ENCODE results near the gene ANK3. TPM values are rescaled to one million over a fixed set of nuclear protein-coding genes. Genes with fewer than 3 reads are reported as not detected.

ANK3 gene
- total RNA-seq, 2 experiments from 2014 or later: 60.5 to 61.9 TPM

GRCh38 chr10:60338002-60338564, 51.6 kb downstream of the ANK3 start:
- Histone ChIP-seq H3K27me3 (ENCODE audit: control insufficient read depth in 1 of 2, insufficient read depth in 2 of 2, low read length in 2 of 2) (no peaks in the 10 kb centered on the region), H3K36me3 (ENCODE audit: insufficient read depth, low read length) (no peaks in the 10 kb centered on the region), H3K4me1 (ENCODE audit: insufficient read depth, low read length) (no peaks in the 10 kb centered on the region), H3K27ac (ENCODE audit: low read depth in 1 of 2, low read length in 2 of 2) (no peak overlapping the region), H3K4me3 (ENCODE audit: low read length) (no peak overlapping the region), H3K9me3 (ENCODE audit: control insufficient read depth in 1 of 2, insufficient read depth in 1 of 2, low read length in 2 of 2) (no peaks in the 10 kb centered on the region)
- no peak for TF ChIP-seq CTCF (IDR thresholded peaks at IDR 0.05)
- ChIA-PET CTCF (no interaction called here), POLR2A (no interaction called here)
- H3K27ac Mint-ChIP-seq: no peak overlapping the region
- ATAC-seq (ENCODE audit: poor library complexity) (no peak), DNase-seq (no peak)
- no peaks in the 10 kb centered on the region for H3K9me3 Mint-ChIP-seq
- peaks cover 7% of the 10 kb centered on the region for H3K36me3 Mint-ChIP-seq (ENCODE audit: low read depth)
- no peak overlapping the region for H3K4me3 Mint-ChIP-seq
- intact Hi-C loops (cut with DNase I, micrococcal nuclease): no loop called here
- no peaks in the 10 kb centered on the region for H3K27me3 Mint-ChIP-seq
- H3K4me1 Mint-ChIP-seq (ENCODE audit: low read depth): peaks cover 13% of the 10 kb centered on the region

- intact Hi-C loops (cut with DNase I, micrococcal nuclease): no loop called here
- no peak overlapping the region for H3K4me3 Mint-ChIP-seq
- H3K9me3 Mint-ChIP-seq: no peaks in the 10 kb centered on the region
- DNase-seq (no peak), ATAC-seq (ENCODE audit: poor library complexity) (no peak)
- no peaks in the 10 kb centered on the region for H3K36me3 ChIP-seq (ENCODE audit: insufficient read depth, low read length)
- H3K9me3 ChIP-seq (ENCODE audit: control insufficient read depth in 1 of 2, insufficient read depth in 1 of 2, low read length in 2 of 2): no peaks in the 10 kb centered on the region
- ChIA-PET POLR2A (no interaction called here), CTCF (no interaction called here)
- no peaks in the 10 kb centered on the region for H3K27me3 Mint-ChIP-seq
- no peak for TF ChIP-seq CTCF (IDR thresholded peaks at IDR 0.05)
- peaks cover 13% of the 10 kb centered on the region for H3K4me1 Mint-ChIP-seq (ENCODE audit: low read depth)
- H3K27me3 ChIP-seq (ENCODE audit: control insufficient read depth in 1 of 2, insufficient read depth in 2 of 2, low read length in 2 of 2): no peaks in the 10 kb centered on the region
- no peak overlapping the region for H3K27ac ChIP-seq (ENCODE audit: low read depth in 1 of 2, low read length in 2 of 2)
- H3K4me1 ChIP-seq (ENCODE audit: insufficient read depth, low read length): no peaks in the 10 kb centered on the region
- H3K4me3 ChIP-seq (ENCODE audit: low read length): no peak overlapping the region
- no peak overlapping the region for H3K27ac Mint-ChIP-seq
- peaks cover 7% of the 10 kb centered on the region for H3K36me3 Mint-ChIP-seq (ENCODE audit: low read depth)
Observed at GRCh38 chr10:60336901-60337630, 52.6 kb downstream of the ANK3 start.

- POLR2A ChIA-PET: no interaction called here
- Histone ChIP-seq H3K36me3 (ENCODE audit: insufficient read depth, low read length) (no peaks in the 10 kb centered on the region), H3K9me3 (ENCODE audit: control insufficient read depth in 1 of 2, insufficient read depth in 1 of 2, low read length in 2 of 2) (no peaks in the 10 kb centered on the region), H3K4me1 (ENCODE audit: insufficient read depth, low read length) (no peaks in the 10 kb centered on the region), H3K27me3 (ENCODE audit: control insufficient read depth in 1 of 2, insufficient read depth in 2 of 2, low read length in 2 of 2) (no peaks in the 10 kb centered on the region), H3K27ac (ENCODE audit: low read depth in 1 of 2, low read length in 2 of 2) (no peak overlapping the region), H3K4me3 (ENCODE audit: low read length) (no peak overlapping the region)
- Mint-ChIP-seq H3K27ac (no peak overlapping the region), H3K4me3 (no peak overlapping the region), H3K36me3 (ENCODE audit: low read depth) (peaks cover 7% of the 10 kb centered on the region), H3K4me1 (ENCODE audit: low read depth) (peaks cover 4% of the 10 kb centered on the region), H3K27me3 (no peaks in the 10 kb centered on the region), H3K9me3 (no peaks in the 10 kb centered on the region)
- DNase-seq: no peak
- CTCF ChIA-PET: no interaction called here
- ATAC-seq (ENCODE audit: poor library complexity): no peak
- intact Hi-C loops (cut with DNase I, micrococcal nuclease): no loop called here
- TF ChIP-seq CTCF (IDR thresholded peaks at IDR 0.05): no peak
Observed at GRCh38 chr10:60335708-60336107, 54.0 kb downstream of the ANK3 start.
